Activated naive CD4-positive, alpha-beta T cell treated with anti-CD3 and anti-CD28 coated beads for 36 hours (primary cell): ENCODE data around the gene RHOB. TPM values are rescaled to one million over a fixed set of nuclear protein-coding genes. Genes with fewer than 3 reads are reported as not detected.

ENCODE experiments used
- CTCF ChIA-PET: fragments of 350-600 bp; sonication (Branson Sonifier 250); formaldehyde crosslinking; loops from one replicate; lab custom pipeline; 2021; ENCODE audit warnings: antibody characterized with exemption; lab: Charles Lee
- DNase-seq: peaks from one replicate; pipeline ENCODE4 v3.0.0-alpha.2; 2020
- H3K27ac Mint-ChIP-seq: one replicate; pipeline ENCODE4 v1.8.0; 2021; ENCODE audit warnings: mild to moderate bottlenecking, mixed read lengths
- H3K27me3 Mint-ChIP-seq: one replicate; pipeline ENCODE4 v1.8.0; 2021; ENCODE audit warnings: low read depth, mixed read lengths
- H3K36me3 Mint-ChIP-seq: one replicate; pipeline ENCODE4 v1.8.0; 2021; ENCODE audit warnings: low read depth, mixed read lengths
- H3K4me1 Mint-ChIP-seq: one replicate; pipeline ENCODE4 v1.8.0; 2021; ENCODE audit warnings: low read depth, mixed read lengths
- H3K4me3 Mint-ChIP-seq: one replicate; pipeline ENCODE4 v1.8.0; 2021; ENCODE audit warnings: mild to moderate bottlenecking, moderate library complexity, mixed read lengths
- H3K9me3 Mint-ChIP-seq: one replicate; pipeline ENCODE4 v1.8.0; 2021; ENCODE audit warnings: mixed read lengths
- intact Hi-C: fragments of 100-400 bp; cut with micrococcal nuclease; formaldehyde crosslinking; loops from one replicate; pipeline ENCODE4 v1.15.1; 2023
- total RNA-seq, 2 experiments: library from RNA; stranded (reverse); gene quantifications; one replicate each; pipeline ENCODE4 v1.2.3, GENCODE V29; 2021

The RHOB gene
- total RNA-seq, 2 experiments from 2014 or later = 1.8 to 2.0 TPM

DNA sequence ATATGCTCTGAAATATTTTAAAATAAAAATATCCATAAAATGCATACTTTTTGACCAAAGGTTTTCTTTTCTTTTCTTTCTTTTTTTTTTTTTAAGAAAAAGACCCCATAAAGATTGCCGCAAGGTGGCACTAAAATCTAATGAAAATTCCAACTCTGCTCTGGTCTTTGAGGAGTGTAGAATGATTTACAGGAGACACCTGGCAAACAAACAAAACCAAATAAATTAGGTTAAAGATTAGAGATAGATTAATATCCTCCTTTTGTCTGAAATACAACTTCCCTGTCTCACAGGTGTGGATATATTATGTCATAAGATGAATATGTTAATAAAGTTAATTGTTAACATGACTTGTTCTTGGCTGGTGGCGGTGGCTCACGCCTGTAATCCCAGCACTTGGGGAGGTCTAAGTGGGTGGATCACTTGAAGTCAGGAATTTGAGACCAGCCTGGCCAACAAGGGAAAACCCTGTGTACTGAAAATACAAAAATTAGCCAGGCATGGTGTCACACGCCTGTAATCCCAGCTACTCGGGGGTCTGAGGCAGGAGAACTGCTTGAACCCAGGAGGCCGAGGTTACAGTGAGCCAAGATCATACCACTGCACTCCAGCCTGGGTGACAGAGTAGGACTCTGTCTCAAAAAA, 3.5 kb upstream of the RHOB start:
- peaks cover 5% of the 10 kb centered on the region for H3K27me3 Mint-ChIP-seq
- H3K27ac Mint-ChIP-seq = no peak overlapping the region
- peaks cover 8% of the 10 kb centered on the region for H3K4me1 Mint-ChIP-seq
- no peaks in the 10 kb centered on the region for H3K9me3 Mint-ChIP-seq
- CTCF ChIA-PET = interaction anchor here (1.0 to 2.2 kb wide), 7 partner anchors 32 to 208 kb away, joined by 3 to 52 read pairs (median 8); no protein-coding TSS in a partner anchor
- peak; percentile 19 for DNase-seq
- no peak overlapping the region for H3K4me3 Mint-ChIP-seq
- no peaks in the 10 kb centered on the region for H3K36me3 Mint-ChIP-seq
- intact Hi-C loops = loop anchor here (1.0 kb wide), 2 partner anchors 193 to 199 kb away; no protein-coding TSS in a partner anchor

DNA sequence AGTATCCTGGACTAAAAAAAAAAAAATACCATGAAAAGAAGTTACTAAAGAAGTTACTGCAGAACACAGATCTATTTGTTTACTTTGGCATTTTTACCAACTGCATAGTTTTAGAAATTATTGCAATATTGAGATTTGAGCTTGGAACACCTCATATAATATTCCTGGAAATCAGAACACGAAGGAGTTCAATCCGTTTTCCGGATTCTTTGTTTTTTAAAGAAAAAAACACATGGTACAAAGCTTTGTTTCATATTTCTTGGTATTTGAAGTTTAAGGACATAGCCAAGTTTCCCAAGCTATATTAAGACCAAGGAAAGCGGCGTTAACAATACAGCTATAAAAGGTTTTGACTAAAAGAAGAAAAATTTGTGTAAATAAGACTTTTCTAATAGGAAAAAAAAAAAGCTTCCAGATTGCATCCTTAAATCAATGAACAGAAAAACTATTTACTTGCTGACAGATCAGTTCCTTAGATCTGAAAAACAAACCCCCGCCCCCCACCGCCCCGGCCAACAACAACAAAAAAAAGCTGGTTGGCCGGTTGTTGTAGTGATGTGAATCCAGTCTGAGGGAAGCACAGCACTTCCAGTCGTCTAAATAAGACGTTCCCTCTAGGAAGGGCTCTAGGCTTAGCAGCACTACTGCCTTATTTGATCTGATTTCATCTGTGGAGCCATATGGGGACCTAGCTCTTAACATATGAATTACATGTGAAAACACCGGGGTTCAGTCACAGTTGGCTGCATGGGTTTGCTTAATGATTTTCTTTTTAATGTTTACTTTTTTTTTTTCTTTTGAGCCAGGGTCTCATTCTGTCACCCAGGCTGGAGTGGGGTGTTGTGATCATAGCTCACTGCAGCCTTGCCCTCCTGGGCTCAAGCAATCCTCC, 2.5 kb upstream of the RHOB start:
- intact Hi-C loops = no loop called here
- Mint-ChIP-seq H3K9me3 (no peaks in the 10 kb centered on the region), H3K27ac (no peak overlapping the region), H3K4me1 (peaks cover 8% of the 10 kb centered on the region), H3K27me3 (peaks cover 3% of the 10 kb centered on the region), H3K4me3 (no peak overlapping the region), H3K36me3 (peaks cover under 1% of the 10 kb centered on the region)
- CTCF ChIA-PET = interaction anchor here (0.6 to 2.2 kb wide), 23 partner anchors 11 to 681 kb away, joined by 3 to 52 read pairs (median 4); no protein-coding TSS in a partner anchor
- DNase-seq = no peak

DNA sequence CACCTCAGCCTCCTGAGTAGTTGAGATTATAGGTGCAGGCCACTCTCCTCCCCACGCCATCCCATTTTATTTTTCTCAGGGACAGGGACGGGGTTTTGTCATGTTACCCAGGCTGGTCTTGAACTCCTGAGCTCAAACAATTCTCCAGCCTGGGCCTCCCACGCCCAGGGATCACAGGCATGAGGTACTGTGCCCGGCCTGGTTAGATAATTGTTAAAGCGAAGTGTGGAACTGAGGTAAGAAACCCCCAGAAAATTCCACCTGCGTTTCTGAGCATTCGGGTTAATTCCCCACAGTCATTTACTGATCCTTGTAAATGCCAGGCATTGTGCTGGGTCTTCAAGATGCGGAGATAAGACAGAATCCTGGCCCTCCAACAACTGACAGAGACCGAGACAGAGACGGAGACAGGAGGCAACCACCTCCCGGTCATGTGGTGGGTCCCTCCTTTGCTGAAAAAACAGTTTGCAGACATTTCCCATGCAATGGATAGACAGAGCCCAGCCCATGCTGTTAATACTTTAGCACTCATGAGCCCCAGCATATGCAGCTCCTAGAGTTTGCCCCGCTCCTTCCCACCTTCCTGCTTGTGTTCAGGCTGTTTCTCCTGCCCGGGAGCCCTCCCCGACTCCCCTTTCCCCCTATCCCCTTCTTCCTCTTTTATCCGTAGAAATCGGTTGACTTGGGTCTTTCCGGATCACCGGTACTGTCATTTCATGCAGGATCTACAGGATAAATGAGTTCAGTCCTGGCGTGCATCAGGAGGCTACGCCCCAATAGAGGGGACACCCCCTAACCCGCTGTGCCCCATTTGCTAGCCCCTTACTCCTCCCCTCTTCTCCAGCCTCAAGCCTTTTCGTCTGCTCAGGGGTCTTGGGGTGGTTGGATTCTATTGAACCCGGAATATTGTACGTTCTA, 1.6 kb upstream of the RHOB start:
- Mint-ChIP-seq H3K4me1 (peaks cover 11% of the 10 kb centered on the region), H3K36me3 (peaks cover 2% of the 10 kb centered on the region), H3K27me3 (peaks cover 3% of the 10 kb centered on the region), H3K27ac (no peak overlapping the region), H3K9me3 (no peaks in the 10 kb centered on the region), H3K4me3 (no peak overlapping the region)
- DNase-seq = no peak
- intact Hi-C loops = loop anchor here (5.0 kb wide), 2 partner anchors 377 to 517 kb away; partner anchors contain the start of gene LDAH
- CTCF ChIA-PET = interaction anchor here (0.7 to 2.2 kb wide), 7 partner anchors 10 to 422 kb away, joined by 3 to 52 read pairs (median 4); no protein-coding TSS in a partner anchor

DNA sequence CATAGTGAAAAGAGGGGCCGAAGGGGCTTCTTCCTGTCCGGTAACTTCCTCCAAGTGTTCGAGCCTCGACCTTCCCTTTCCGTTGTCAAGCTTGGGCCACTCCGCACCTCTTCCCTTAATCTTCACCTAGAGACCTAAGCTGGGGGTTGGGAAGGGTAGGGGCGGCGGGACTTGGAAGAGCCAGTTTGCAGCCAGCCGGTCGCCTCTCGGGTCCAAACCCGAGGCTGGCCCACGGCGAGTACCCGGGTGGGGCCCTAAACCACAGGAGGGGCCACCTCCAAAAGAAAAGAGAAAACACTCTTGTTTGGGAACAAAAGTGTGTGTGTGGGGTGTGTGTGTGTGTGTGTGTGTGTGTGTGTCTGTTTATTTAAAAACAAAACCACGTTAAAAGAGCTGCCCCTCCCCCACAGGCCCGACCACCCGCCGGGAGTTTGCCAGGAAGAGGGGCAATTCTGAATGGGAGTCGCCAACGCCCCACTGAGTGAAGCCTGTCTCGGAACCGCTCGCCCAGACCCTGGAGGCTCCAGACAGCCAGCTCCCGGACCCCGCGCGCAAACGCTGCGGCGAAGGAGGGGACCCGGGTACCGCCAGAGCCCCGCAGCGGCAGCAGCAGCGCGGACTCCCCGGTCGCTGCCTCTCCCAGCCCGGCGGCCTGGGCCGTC, 488 bp upstream of the RHOB start:
- H3K4me3 Mint-ChIP-seq = peak overlapping the region; percentile 63
- peaks cover 3% of the 10 kb centered on the region for H3K27me3 Mint-ChIP-seq
- CTCF ChIA-PET = interaction anchor here (0.7 to 4.6 kb wide), 15 partner anchors 9 to 219 kb away, joined by 3 to 37 read pairs (median 5); partner anchors contain the start of gene HS1BP3
- peaks cover 11% of the 10 kb centered on the region for H3K4me1 Mint-ChIP-seq
- H3K27ac Mint-ChIP-seq = no peak overlapping the region
- H3K9me3 Mint-ChIP-seq = no peaks in the 10 kb centered on the region
- peaks cover 2% of the 10 kb centered on the region for H3K36me3 Mint-ChIP-seq
- intact Hi-C loops = loop anchor here (2.0 to 5.0 kb wide), 4 partner anchors 376 to 544 kb away; partner anchors contain the start of genes LAPTM4A and LDAH
- no peak for DNase-seq

DNA sequence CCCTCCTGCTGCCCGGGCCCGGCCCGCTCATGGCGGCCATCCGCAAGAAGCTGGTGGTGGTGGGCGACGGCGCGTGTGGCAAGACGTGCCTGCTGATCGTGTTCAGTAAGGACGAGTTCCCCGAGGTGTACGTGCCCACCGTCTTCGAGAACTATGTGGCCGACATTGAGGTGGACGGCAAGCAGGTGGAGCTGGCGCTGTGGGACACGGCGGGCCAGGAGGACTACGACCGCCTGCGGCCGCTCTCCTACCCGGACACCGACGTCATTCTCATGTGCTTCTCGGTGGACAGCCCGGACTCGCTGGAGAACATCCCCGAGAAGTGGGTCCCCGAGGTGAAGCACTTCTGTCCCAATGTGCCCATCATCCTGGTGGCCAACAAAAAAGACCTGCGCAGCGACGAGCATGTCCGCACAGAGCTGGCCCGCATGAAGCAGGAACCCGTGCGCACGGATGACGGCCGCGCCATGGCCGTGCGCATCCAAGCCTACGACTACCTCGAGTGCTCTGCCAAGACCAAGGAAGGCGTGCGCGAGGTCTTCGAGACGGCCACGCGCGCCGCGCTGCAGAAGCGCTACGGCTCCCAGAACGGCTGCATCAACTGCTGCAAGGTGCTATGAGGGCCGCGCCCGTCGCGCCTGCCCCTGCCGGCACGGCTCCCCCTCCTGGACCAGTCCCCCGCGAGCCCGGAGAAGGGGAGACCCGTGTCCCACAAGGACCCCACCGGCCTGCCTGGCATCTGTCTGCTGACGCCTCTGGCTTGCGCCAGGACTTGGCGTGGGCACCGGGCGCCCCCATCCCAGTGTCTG, 767 bp downstream of the RHOB start:
- Mint-ChIP-seq H3K27me3 (peaks cover 3% of the 10 kb centered on the region), H3K36me3 (peaks cover 2% of the 10 kb centered on the region), H3K4me3 (peak overlapping the region; percentile 76), H3K9me3 (no peaks in the 10 kb centered on the region), H3K4me1 (peaks cover 11% of the 10 kb centered on the region), H3K27ac (no peak overlapping the region)
- DNase-seq = peak; percentile 26
- intact Hi-C loops = loop anchor here (1.0 to 5.0 kb wide), 6 partner anchors 96 to 545 kb away; partner anchors contain the start of genes HS1BP3, LAPTM4A and LDAH
- CTCF ChIA-PET = interaction anchor here (0.7 to 4.6 kb wide), 13 partner anchors 8 to 209 kb away, joined by 3 to 37 read pairs (median 5); partner anchors contain the start of gene HS1BP3

DNA sequence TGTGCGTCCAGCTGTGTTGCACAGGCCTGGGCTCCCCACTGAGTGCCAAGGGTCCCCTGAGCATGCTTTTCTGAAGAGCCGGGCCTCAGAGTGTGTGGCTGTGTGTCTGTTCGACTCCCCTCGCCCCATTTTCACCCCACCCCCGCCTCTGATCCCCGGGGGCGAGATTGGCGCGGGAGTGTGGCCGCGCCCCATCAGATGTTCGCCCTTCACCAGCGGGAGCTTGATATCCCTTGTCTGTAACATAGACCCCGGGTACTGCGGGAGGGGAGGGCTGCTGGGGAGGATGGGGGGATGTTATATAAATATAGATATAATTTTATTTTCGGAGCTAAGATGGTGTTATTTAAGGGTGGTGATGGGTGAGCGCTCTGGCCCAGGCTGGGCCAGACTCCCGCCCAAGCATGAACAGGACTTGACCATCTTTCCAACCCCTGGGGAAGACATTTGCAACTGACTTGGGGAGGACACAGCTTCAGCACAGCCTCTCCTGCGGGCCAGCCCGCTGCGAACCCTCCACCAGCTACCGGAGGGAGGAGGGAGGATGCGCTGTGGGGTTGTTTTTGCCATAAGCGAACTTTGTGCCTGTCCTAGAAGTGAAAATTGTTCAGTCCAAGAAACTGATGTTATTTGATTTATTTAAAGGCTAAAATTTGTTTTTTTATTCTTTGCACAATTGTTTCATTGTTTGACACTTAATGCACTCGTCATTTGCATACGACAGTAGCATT, 1.5 kb downstream of the RHOB start:
- Mint-ChIP-seq H3K4me3 (peak overlapping the region; percentile 76), H3K4me1 (peaks cover 11% of the 10 kb centered on the region), H3K9me3 (no peaks in the 10 kb centered on the region), H3K36me3 (peaks cover 2% of the 10 kb centered on the region), H3K27me3 (peaks cover 8% of the 10 kb centered on the region), H3K27ac (no peak overlapping the region)
- intact Hi-C loops = loop anchor here (5.0 kb wide), 2 partner anchors 374 to 514 kb away; partner anchors contain the start of gene LDAH
- DNase-seq = no peak
- CTCF ChIA-PET = interaction anchor here (0.7 to 4.6 kb wide), 4 partner anchors 24 to 213 kb away, joined by 3 to 37 read pairs (median 3); partner anchors contain the start of gene HS1BP3

DNA sequence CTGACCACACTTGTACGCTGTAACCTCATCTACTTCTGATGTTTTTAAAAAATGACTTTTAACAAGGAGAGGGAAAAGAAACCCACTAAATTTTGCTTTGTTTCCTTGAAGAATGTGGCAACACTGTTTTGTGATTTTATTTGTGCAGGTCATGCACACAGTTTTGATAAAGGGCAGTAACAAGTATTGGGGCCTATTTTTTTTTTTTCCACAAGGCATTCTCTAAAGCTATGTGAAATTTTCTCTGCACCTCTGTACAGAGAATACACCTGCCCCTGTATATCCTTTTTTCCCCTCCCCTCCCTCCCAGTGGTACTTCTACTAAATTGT, 2.1 kb downstream of the RHOB start:
- Mint-ChIP-seq H3K27me3 (peaks cover 9% of the 10 kb centered on the region), H3K4me3 (no peak overlapping the region), H3K36me3 (peaks cover 2% of the 10 kb centered on the region), H3K27ac (no peak overlapping the region), H3K4me1 (peaks cover 11% of the 10 kb centered on the region), H3K9me3 (no peaks in the 10 kb centered on the region)
- CTCF ChIA-PET = interaction anchor here (0.8 to 4.6 kb wide), 4 partner anchors 39 to 212 kb away, joined by 3 to 37 read pairs (median 3); partner anchors contain the start of gene HS1BP3
- no peak for DNase-seq
- intact Hi-C loops = loop anchor here (5.0 kb wide), 2 partner anchors 373 to 513 kb away; partner anchors contain the start of gene LDAH

DNA sequence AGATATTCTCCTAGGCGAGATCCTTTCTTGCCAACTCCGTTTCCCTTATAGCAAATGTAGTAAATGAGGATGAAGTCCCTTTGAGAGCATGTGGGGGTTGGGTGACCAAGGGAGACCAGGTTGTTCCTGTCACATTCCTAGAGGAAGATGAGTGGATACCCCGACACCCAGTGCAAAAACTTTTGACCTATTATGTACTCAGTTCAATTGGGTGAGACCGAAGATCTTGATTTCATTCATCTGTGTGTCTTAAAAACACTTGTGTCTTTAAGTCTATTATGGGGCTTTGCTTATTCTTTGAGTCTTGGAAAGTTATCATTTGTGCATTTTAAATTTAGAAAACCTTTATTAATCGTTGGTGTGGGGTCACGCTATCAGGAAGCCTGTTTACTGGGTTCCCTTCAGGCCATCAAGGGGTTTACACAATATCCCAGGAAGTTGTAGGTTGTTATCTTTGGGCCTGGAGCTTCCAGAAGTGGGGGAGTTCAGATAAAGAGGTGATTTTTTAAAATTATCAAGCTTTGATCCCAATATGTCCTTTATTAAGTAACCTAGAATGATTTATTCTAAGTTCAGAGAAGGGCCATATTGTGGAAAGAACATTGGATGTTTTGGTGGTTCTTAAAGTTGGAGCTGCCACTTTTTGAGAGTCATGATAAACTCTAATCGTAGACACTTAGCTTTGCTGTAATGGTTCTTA, 2.8 kb downstream of the RHOB start:
- Mint-ChIP-seq H3K4me3 (no peak overlapping the region), H3K27me3 (peaks cover 9% of the 10 kb centered on the region), H3K36me3 (peaks cover 2% of the 10 kb centered on the region), H3K4me1 (peaks cover 11% of the 10 kb centered on the region), H3K9me3 (no peaks in the 10 kb centered on the region), H3K27ac (no peak overlapping the region)
- DNase-seq = no peak
- CTCF ChIA-PET = interaction anchor here (1.0 to 4.6 kb wide), 4 partner anchors 39 to 201 kb away, joined by 3 to 37 read pairs (median 4); partner anchors contain the start of gene HS1BP3
- intact Hi-C loops = loop anchor here (5.0 kb wide), 2 partner anchors 373 to 513 kb away; partner anchors contain the start of gene LDAH

DNA sequence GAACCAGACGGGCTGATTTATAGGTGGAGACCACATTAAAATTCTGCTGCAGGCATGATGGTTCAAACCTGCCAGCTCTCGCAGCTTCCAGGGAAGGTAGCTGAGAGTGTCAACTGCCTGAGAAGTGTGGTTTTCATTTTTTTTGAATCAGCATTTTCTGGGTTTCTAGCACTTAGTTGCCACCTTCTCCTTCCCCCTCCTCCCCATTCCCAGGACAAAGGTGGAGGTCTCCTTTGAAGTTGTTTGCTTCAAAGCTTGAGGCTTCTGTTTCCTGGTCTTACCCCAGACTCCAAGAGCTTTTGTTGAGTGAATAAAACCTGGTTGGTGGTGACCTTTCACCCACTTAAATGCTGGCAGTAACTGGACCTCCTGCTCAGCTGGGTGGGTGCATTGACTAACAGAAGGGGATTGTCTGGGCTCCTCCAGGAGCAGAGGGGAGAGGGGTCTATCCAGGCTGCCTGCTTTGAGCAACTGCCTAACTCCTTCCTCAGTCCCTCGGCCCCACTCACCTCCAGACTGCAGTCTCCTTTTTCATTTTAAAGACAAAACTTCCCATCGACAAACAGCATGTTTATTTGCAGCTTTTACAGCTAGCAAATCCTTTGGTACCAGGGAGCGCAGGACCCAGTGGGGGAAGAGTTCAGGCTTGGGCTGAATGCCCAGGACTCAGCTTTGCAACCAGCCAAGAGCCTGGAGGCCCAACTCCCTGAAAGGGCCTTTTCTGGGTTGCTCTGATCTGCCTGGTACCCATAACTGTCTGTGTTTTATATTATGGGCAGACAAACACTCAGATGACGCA, 3.5 kb downstream of the RHOB start:
- no peaks in the 10 kb centered on the region for H3K9me3 Mint-ChIP-seq
- CTCF ChIA-PET = interaction anchor here (1.0 to 4.6 kb wide), 4 partner anchors 39 to 200 kb away, joined by 3 to 37 read pairs (median 4); partner anchors contain the start of gene HS1BP3
- peaks cover 8% of the 10 kb centered on the region for H3K27me3 Mint-ChIP-seq
- H3K27ac Mint-ChIP-seq = no peak overlapping the region
- no peak for DNase-seq
- H3K4me1 Mint-ChIP-seq = peaks cover 11% of the 10 kb centered on the region
- no peak overlapping the region for H3K4me3 Mint-ChIP-seq
- peaks cover 2% of the 10 kb centered on the region for H3K36me3 Mint-ChIP-seq
- intact Hi-C loops = no loop called here
